Stimulated activated CD8-positive, alpha-beta memory T cell treated with anti-CD3 and anti-CD28 coated beads, Interleukin-12 subunit alpha, Interleukin-12 subunit beta, amount 100 ng/mL, for 24 hours (primary cell): ENCODE results near the gene PROC.

Experiments
- DNase-seq: peaks from one replicate; pipeline ENCODE4 v3.0.0-alpha.2; 2020; ENCODE audit errors: extremely low read depth

Gene PROC

DNA sequence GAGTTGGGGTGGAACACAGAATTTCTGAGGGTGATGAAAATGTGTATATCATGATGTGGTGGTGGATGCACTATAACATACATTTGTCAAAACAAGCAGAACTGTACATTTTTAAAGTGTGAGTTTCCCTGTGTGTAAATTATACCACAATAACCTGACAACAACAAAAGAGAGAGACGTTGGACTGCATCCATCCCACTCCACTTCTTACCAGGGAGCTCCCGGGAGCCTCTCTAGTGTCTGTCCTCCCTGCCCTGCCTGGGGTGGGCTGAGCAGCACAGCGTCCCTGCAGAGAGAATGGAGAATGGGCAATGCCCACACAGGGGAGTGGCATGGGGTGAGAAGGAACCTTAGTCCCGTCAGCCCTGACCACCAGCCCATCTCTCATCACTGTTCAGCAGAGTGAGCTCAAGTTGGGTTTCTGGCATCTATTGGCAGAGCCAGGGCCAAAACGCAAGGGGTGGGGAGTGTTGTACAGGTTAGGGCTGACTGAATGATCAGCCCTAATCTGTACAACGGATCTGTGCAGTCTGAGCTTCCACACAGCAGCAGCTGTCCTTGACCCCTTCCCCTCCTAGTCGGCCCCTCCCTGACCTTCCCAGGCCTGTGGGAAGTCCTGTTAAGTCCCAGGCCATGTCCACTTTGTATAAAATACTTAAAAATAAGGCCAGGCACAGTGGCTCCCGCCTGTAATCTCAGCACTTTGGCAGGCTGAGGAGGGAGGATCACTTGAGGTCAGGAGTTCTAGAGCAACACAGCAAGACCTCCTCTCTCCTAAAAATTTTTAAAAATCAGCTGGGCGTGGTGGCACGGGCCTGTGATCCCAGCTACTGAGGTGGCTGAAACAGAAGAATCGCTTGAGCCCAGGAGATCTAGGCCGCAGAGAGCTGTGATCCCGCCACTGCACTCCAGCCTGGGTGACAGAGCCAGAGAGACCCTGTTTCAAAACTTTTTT is 3.3 kb upstream of the PROC start:
- DNase-seq, result no peak

- peak; percentile 45 for DNase-seq
Observed at GRCh38 chr2:127415593-127416505, 2.4 kb upstream of the PROC start.

DNA sequence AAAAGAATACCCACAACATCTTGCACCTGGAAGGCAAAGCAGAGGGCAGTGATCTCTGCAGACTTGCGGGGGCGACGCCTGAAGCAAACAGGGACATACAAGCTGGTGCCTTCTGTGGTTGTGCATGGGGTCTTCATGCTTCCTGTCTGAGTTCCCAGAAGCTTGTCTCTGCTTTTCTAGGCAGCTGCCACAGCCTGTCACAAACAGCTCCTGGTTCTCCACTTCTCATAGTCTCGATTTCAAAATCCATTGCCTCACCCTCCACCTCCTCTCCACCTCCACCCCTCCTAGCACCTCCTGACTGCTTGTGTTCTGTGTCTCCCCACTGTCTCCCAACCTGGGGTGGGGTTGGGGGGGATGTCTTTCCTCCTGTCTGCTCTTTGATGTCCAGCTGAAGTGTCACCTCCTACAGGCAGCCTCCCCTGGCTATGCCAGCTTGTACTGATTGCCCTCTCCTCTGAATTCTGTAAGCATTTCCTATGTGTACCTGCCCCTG is 1.7 kb upstream of the PROC start:
- no peak for DNase-seq

- DNase-seq, result no peak
Observed at GRCh38 chr2:127417406-127417805, 821 bp upstream of the PROC start.

- no peak for DNase-seq
Observed at GRCh38 chr2:127419112-127419430, 844 bp downstream of the PROC start.

DNA sequence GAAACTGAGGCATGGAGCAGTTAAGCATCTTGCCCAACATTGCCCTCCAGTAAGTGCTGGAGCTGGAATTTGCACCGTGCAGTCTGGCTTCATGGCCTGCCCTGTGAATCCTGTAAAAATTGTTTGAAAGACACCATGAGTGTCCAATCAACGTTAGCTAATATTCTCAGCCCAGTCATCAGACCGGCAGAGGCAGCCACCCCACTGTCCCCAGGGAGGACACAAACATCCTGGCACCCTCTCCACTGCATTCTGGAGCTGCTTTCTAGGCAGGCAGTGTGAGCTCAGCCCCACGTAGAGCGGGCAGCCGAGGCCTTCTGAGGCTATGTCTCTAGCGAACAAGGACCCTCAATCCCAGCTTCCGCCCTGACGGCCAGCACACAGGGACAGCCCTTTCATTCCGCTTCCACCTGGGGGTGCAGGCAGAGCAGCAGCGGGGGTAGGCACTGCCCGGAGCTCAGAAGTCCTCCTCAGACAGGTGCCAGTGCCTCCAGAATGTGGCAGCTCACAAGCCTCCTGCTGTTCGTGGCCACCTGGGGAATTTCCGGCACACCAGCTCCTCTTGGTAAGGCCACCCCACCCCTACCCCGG is 1.3 kb downstream of the PROC start:
- no peak for DNase-seq

- DNase-seq, result no peak
Observed at GRCh38 chr2:127420039-127420864, 2.0 kb downstream of the PROC start.

DNA sequence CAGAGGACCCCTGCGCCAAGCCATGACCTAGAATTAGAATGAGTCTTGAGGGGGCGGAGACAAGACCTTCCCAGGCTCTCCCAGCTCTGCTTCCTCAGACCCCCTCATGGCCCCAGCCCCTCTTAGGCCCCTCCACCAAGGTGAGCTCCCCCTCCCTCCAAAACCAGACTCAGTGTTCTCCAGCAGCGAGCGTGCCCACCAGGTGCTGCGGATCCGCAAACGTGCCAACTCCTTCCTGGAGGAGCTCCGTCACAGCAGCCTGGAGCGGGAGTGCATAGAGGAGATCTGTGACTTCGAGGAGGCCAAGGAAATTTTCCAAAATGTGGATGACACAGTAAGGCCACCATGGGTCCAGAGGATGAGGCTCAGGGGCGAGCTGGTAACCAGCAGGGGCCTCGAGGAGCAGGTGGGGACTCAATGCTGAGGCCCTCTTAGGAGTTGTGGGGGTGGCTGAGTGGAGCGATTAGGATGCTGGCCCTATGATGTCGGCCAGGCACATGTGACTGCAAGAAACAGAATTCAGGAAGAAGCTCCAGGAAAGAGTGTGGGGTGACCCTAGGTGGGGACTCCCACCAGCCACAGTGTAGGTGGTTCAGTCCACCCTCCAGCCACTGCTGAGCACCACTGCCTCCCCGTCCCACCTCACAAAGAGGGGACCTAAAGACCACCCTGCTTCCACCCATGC is 3.0 kb downstream of the PROC start:
- no peak for DNase-seq

GRCh38 chr2:127421871-127422558 is 3.8 kb downstream of the PROC start:
- DNase-seq, result no peak

- no peak for DNase-seq
Observed at GRCh38 chr2:127422559-127423477, 4.6 kb downstream of the PROC start.

- DNase-seq, result no peak
Observed at GRCh38 chr2:127423478-127423843, 5.2 kb downstream of the PROC start.

DNA sequence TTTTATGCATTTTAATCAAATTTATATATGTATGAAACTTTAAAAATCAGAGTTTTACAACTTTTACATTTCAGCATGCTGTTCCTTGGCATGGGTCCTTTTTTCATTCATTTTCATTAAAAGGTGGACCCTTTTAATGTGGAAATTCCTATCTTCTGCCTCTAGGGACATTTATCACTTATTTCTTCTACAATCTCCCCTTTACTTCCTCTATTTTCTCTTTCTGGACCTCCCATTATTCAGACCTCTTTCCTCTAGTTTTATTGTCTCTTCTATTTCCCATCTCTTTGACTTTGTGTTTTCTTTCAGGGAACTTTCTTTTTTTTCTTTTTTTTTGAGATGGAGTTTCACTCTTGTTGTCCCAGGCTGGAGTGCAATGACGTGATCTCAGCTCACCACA is 5.7 kb downstream of the PROC start:
- DNase-seq, result no peak

DNA sequence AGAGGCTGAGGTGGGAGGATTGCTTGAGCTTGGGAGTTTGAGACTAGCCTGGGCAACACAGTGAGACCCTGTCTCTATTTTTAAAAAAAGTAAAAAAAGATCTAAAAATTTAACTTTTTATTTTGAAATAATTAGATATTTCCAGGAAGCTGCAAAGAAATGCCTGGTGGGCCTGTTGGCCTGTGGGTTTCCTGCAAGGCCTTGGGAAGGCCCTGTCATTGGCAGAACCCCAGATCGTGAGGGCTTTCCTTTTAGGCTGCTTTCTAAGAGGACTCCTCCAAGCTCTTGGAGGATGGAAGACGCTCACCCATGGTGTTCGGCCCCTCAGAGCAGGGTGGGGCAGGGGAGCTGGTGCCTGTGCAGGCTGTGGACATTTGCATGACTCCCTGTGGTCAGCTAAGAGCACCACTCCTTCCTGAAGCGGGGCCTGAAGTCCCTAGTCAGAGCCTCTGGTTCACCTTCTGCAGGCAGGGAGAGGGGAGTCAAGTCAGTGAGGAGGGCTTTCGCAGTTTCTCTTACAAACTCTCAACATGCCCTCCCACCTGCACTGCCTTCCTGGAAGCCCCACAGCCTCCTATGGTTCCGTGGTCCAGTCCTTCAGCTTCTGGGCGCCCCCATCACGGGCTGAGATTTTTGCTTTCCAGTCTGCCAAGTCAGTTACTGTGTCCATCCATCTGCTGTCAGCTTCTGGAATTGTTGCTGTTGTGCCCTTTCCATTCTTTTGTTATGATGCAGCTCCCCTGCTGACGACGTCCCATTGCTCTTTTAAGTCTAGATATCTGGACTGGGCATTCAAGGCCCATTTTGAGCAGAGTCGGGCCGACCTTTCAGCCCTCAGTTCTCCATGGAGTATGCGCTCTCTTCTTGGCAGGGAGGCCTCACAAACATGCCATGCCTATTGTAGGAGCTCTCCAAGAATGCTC is 6.6 kb downstream of the PROC start:
- DNase-seq, result no peak

GRCh38 chr2:127425540-127426490 is 7.6 kb downstream of the PROC start:
- no peak for DNase-seq

- no peak for DNase-seq
Observed at GRCh38 chr2:127426501-127427354, 8.5 kb downstream of the PROC start.
